B cell (primary cell): ENCODE measurements around the gene HOXD8. TPM values are rescaled to one million over a fixed set of nuclear protein-coding genes. Genes with fewer than 3 reads are reported as not detected.

Experiments
- ATAC-seq: fragments of 200-7000 bp; cut with Tn5 transposase; one replicate; pipeline ENCODE4 v1.10.0; 2021; ENCODE audit warnings: low read depth, mild to moderate bottlenecking, moderate number of reproducible peaks, moderate library complexity
- CTCF ChIA-PET: fragments of 350-600 bp; sonication (Branson Sonifier 250); formaldehyde crosslinking; loops from one replicate; lab custom pipeline; 2021; ENCODE audit warnings: antibody characterized with exemption, inconsistent platforms; lab: Charles Lee
- POLR2A ChIA-PET: fragments of 350-600 bp; sonication (Branson Sonifier 250); formaldehyde crosslinking; loops from one replicate; lab custom pipeline; 2021; ENCODE audit warnings: antibody characterized with exemption; lab: Charles Lee
- DNase-seq: peaks from one replicate; pipeline ENCODE4 v3.0.0; 2013
- H2AFZ ChIP-seq: 2 replicates; pipeline ENCODE4 v1.6.1; 2012; ENCODE audit warnings: mild to moderate bottlenecking, low read depth, low read length; ENCODE audit not compliant: insufficient read depth, poor library complexity, severe bottlenecking
- H3K27ac ChIP-seq, 2 donors: 1 replicate in 1 of 2; 2 replicates in 1 of 2; pipeline ENCODE4 v1.5.1; 2012 to 2013; ENCODE audit warnings: low read length in 2 of 2, mild to moderate bottlenecking in 2 of 2, moderate library complexity in 1 of 2
- H3K27me3 ChIP-seq, 4 experiments: fragments of 200-600 bp in 1 of 4; sonication (generic) in 1 of 4; replicated peaks in 1 of 4; 1 replicate in 2 of 4; 2 replicates in 2 of 4; pipeline versions ENCODE4 v1.6.1 to v1.7.0; 2013 to 2016; ENCODE audit warnings: low read length in 3 of 4, mild to moderate bottlenecking in 2 of 4, mixed read lengths in 1 of 4, moderate library complexity in 1 of 4; ENCODE audit not compliant: insufficient read depth in 4 of 4, control insufficient read depth in 3 of 4; ENCODE audit errors: control extremely low read depth in 1 of 4
- H3K36me3 ChIP-seq, 2 experiments: replicated peaks in 1 of 2; 1 replicate in 1 of 2; 2 replicates in 1 of 2; pipeline versions ENCODE4 v1.6.1 to v1.7.1; 2013; ENCODE audit warnings: low read length in 1 of 2; ENCODE audit not compliant: insufficient read depth in 2 of 2, control insufficient read depth in 1 of 2; ENCODE audit errors: control extremely low read depth in 1 of 2, extremely low read depth in 1 of 2
- H3K4me1 ChIP-seq, 2 donors: fragments of 200-600 bp in 1 of 2; sonication (generic) in 1 of 2; 1 replicate in 1 of 2; 2 replicates in 1 of 2; pipeline versions ENCODE4 v1.5.1 to v1.6.1; 2013 to 2017; ENCODE audit warnings: low read length in 2 of 2; ENCODE audit not compliant: control insufficient read depth in 2 of 2, insufficient read depth in 2 of 2
- H3K4me2 ChIP-seq: replicated peaks from 2 replicates; pipeline ENCODE3; 2012; ENCODE audit warnings: mild to moderate bottlenecking, low read depth, low read length; ENCODE audit not compliant: poor library complexity, severe bottlenecking
- H3K4me3 ChIP-seq, 5 experiments: fragments of 200-600 bp in 1 of 5; sonication (generic) in 1 of 5; 1 replicate in 3 of 5; 2 replicates in 2 of 5; pipeline versions ENCODE4 v1.5.1 to v1.7.0; 2011 to 2016; ENCODE audit warnings: low read length in 4 of 5, mild to moderate bottlenecking in 4 of 5, low read depth in 2 of 5, control low read depth in 1 of 5, moderate library complexity in 1 of 5; ENCODE audit not compliant: insufficient read depth in 1 of 5; ENCODE audit errors: control extremely low read depth in 1 of 5, extremely low read depth in 1 of 5
- H3K79me2 ChIP-seq: fragments of 200-600 bp; sonication (generic); one replicate; pipeline ENCODE4 v1.6.0; 2016; ENCODE audit warnings: low read length; ENCODE audit not compliant: control insufficient read depth, insufficient read depth
- H3K9ac ChIP-seq: fragments of 200-600 bp; sonication (generic); 2 replicates; pipeline ENCODE4 v1.6.1; 2017; ENCODE audit warnings: mild to moderate bottlenecking, low read length, moderate library complexity
- H3K9me3 ChIP-seq, 3 donors: one replicate each; pipeline versions ENCODE4 v1.6.1 to v1.7.1; 2013; ENCODE audit warnings: low read length in 2 of 3; ENCODE audit not compliant: control insufficient read depth in 2 of 3, insufficient read depth in 1 of 3; ENCODE audit errors: control extremely low read depth in 1 of 3
- H4K20me1 ChIP-seq: 2 replicates; pipeline ENCODE4 v1.6.0; 2012; ENCODE audit warnings: mild to moderate bottlenecking, low read length; ENCODE audit not compliant: insufficient read depth, control insufficient read depth, poor library complexity, severe bottlenecking
- H3K27ac Mint-ChIP-seq: one replicate; pipeline ENCODE4 v1.8.0; 2021; ENCODE audit warnings: mixed read lengths
- H3K27me3 Mint-ChIP-seq: one replicate; pipeline ENCODE4 v1.8.0; 2021; ENCODE audit warnings: mixed read lengths
- H3K4me1 Mint-ChIP-seq: one replicate; pipeline ENCODE4 v1.8.0; 2021; ENCODE audit warnings: mixed read lengths
- H3K4me3 Mint-ChIP-seq: one replicate; pipeline ENCODE4 v1.8.0; 2021; ENCODE audit warnings: mixed read lengths
- H3K9me3 Mint-ChIP-seq: one replicate; pipeline ENCODE4 v1.8.0; 2022; ENCODE audit warnings: mixed read lengths; ENCODE audit not compliant: insufficient read depth
- CTCF ChIP-seq: fragments of 200-600 bp; IDR thresholded peaks from one replicate; pipeline ENCODE4 v1.8.0; 2022; ENCODE audit warnings: antibody characterized with exemption, mild to moderate bottlenecking
- EZH2 ChIP-seq: IDR thresholded peaks from 2 replicates; pipeline ENCODE4 v1.6.1; 2012; ENCODE audit warnings: borderline replicate concordance, low read depth, mild to moderate bottlenecking, moderate library complexity, low read length; ENCODE audit not compliant: insufficient read depth, poor library complexity, severe bottlenecking
- WGBS: methylation state at CpG from one replicate; pipeline ENCODE4 v1.1.5; 2013; ENCODE audit warnings: missing lambda C conversion rate; ENCODE audit not compliant: insufficient coverage; 5-methylcytosine and 5-hydroxymethylcytosine counted together
- intact Hi-C: fragments of 100-400 bp; cut with micrococcal nuclease; formaldehyde crosslinking; loops from one replicate; pipeline ENCODE4 v1.10.0; 2022
- polyA plus RNA-seq: library from polyadenylated mRNA; depleted of rRNA; stranded (reverse); fragments of >200 nt; gene quantifications from 2 replicates; pipeline ENCODE4 v1.2.3, GENCODE V29; 2012
- total RNA-seq, 2 donors: library from RNA; stranded (reverse); fragments of 120-200 nt in 1 of 2; gene quantifications; 1 replicate in 1 of 2; 2 replicates in 1 of 2; pipeline versions ENCODE4 v1.2.3 to v1.2.4, GENCODE V29; 2013 to 2022

Gene HOXD8
- total and polyA plus RNA-seq, 2 donors (not counting 1 experiment from before 2014, with no cell fraction given): not detected

DNA sequence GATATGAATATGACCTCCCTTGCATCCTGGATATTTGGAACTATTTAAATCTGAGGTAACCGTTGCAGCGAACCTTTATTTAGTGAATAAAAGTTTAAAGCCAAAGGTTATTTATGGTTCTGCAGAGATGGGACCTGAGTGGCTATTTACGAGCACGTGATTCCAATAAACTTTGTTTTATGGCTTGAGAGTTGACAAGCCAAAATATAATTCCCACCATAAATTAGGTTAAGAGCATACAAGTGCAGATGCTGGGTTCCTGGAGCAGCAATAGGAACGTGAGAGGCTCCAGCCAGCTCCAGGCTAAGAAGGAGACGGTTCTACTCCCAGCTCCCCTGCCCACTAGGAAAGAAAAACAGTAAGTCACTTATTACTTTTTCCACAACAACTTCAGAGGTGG lies 16.6 kb downstream of the HOXD8 start:
- Histone ChIP-seq H3K4me3 (no peak overlapping the region), H3K36me3 (no peaks in the 10 kb centered on the region), H2AFZ (no peak overlapping the region), H3K27me3 (peaks cover 0 to 92% (median 60%) of the 10 kb centered on the region in 4 experiments), H3K9me3 (peaks cover 0 to 19% (median 0%) of the 10 kb centered on the region in 3 donors), H4K20me1 (no peaks in the 10 kb centered on the region), H3K9ac (no peak overlapping the region), H3K4me1 (peaks cover 0 to 5% of the 10 kb centered on the region in 2 donors), H3K4me2 (no peak overlapping the region), H3K27ac (no peak overlapping the region), H3K79me2 (no peaks in the 10 kb centered on the region)
- no peak overlapping the region for H3K4me3 Mint-ChIP-seq
- H3K27me3 Mint-ChIP-seq: peaks cover 80% of the 10 kb centered on the region
- no peak overlapping the region for H3K27ac Mint-ChIP-seq
- H3K4me1 Mint-ChIP-seq: peaks cover 4% of the 10 kb centered on the region
- TF ChIP-seq EZH2 (no peak), CTCF (no peak)
- no peak for ATAC-seq
- 14% methylated on average over 2 of the region's 6 CpGs for WGBS
- CTCF ChIA-PET: interaction anchor here (0.7 kb wide), 2 partner anchors 232 to 309 kb away, joined by 3 read pairs; no protein-coding TSS in a partner anchor
- POLR2A ChIA-PET: no interaction called here
- intact Hi-C loops: no loop called here
- no peak for DNase-seq
- no peaks in the 10 kb centered on the region for H3K9me3 Mint-ChIP-seq

GRCh38 chr2:176146645-176147044 lies 17.1 kb downstream of the HOXD8 start:
- POLR2A ChIA-PET: no interaction called here
- Histone ChIP-seq H3K4me1 (peaks cover 0 to 4% of the 10 kb centered on the region in 2 donors), H4K20me1 (no peaks in the 10 kb centered on the region), H3K4me2 (no peak overlapping the region), H3K9me3 (peaks cover 0 to 19% (median 0%) of the 10 kb centered on the region in 3 donors), H3K9ac (no peak overlapping the region), H3K4me3 (no peak overlapping the region), H3K79me2 (no peaks in the 10 kb centered on the region), H3K27me3 (peaks cover 0 to 92% (median 60%) of the 10 kb centered on the region in 4 experiments), H2AFZ (no peak overlapping the region), H3K27ac (no peak overlapping the region), H3K36me3 (no peaks in the 10 kb centered on the region)
- ATAC-seq (no peak), DNase-seq (peak; percentile 1)
- H3K27ac Mint-ChIP-seq: no peak overlapping the region
- H3K27me3 Mint-ChIP-seq: peaks cover 79% of the 10 kb centered on the region
- H3K4me3 Mint-ChIP-seq: no peak overlapping the region
- intact Hi-C loops: no loop called here
- no peaks in the 10 kb centered on the region for H3K9me3 Mint-ChIP-seq
- CTCF ChIA-PET: interaction anchor here (0.5 to 0.6 kb wide), 2 partner anchors 190 to 492 kb away, joined by 3 read pairs; no protein-coding TSS in a partner anchor
- no peak for TF ChIP-seq CTCF
- TF ChIP-seq EZH2: no peak
- no peaks in the 10 kb centered on the region for H3K4me1 Mint-ChIP-seq
